ENCODE results near the gene NCK1. TPM values are rescaled to one million over a fixed set of nuclear protein-coding genes. Genes with fewer than 3 reads are reported as not detected.

The NCK1 gene
- polyA plus RNA-seq, 3 donors: 14.5 to 37.9 (median 32.1) TPM

DNA sequence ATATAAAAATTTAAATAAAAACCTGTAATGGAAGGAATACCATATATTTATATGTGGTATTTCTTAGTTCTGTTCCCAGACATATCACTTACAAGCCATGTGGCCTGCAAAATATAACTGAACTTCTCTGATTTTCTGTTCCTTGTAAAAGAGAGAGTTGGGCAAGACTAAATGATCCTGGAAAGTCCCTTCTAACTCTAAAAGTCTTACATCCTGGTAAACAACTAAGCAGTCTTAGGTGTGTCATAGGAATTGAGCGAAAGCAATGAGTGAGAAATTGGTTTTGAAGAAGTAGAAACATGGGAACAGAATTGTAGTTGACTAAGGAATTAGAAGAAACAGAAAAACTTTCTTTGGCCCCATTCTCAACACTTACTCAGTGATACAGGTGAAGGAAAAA, 70.5 kb downstream of the NCK1 start:
- 70 to 94% (median 78%) methylated on average over 1 of the region's 1 CpG for WGBS, 3 donors

DNA sequence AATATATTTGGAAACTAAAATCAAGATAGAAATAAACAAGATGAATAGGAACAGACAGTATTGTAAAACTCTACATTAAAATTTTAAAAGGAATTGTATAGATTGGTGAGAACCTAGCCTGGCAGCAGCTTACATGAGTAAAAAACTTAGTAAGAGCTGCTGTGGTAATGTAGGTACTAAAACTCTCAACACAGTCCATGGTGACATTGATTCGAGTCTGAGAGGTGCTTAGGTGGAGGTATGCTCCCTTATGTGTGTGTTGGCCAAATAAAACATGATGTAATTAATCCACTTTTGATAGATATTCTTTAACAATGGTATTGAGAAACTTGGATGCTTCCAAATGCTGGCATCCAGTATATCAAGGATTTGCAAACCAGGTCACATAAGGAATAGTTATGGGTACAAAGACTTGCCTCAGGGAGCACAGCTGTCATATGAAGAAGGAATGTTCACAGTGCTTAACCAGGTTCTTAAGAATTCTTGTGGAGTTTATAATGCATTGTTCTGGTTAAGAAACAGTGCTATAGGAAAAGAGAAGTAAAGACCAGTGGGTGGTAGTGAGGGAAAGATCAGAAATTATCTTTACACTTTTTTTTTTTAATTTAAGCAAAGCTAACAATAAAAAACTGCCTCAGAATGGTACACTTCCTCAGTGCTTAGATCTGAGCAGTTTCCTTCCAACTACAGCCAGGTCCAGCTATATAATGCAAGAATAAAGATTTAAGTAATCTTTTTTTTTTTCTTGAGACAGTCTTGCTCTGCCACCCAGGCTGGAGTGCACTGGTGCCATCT, 71.2 kb downstream of the NCK1 start:
- WGBS, 3 donors: 66 to 79% (median 73%) methylated on average over 1 of the region's 1 CpG
- no peak overlapping the region for H3K27ac ChIP-seq (ENCODE audit: low read depth, low read length)

More for the DNA sequence above, 70.5 kb downstream of the NCK1 start:
- H3K27ac ChIP-seq (ENCODE audit: low read depth, low read length): no peak overlapping the region

DNA sequence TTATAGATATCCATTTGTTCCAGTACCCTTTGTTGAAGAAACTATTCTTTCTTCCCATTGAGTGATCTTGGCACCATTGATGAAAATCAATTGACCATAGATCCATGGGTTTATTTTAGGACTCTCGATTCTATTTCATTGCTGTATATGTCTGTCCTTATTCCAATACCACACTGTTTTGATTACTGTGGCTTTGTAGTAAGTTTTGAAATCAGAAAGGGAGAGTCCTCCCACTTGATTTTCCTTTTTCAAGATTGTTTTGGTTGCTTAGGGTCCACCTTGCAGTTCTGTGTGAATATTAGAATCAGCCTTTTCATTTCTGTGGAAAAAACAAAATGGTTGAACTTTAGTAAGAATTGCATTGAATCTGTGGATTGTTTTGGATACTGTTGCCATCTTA, 75.2 kb downstream of the NCK1 start:
- WGBS, 3 donors: 100% methylated on average over 1 of the region's 1 CpG
- no peak overlapping the region for H3K27ac ChIP-seq (ENCODE audit: low read depth, low read length)

DNA sequence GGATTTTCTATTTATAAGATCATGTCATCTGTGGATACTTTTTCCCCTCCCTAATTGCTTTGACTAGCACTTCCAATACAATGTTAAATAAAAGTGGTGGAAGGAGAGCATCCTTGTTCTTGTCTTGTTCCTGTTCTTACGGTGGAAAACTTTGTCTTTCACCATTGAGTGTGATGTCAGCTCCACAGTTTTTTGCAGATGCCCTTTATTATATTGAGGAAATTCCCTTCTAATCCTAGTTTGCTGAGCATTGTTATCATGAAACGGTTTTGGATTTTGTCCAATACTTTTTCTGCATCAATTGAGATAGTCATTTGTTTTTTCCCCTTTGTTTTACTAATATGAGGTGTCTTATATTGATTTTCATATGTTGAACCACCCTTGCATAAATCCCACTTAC, 75.8 kb downstream of the NCK1 start:
- H3K27ac ChIP-seq (ENCODE audit: low read depth, low read length): no peak overlapping the region

DNA sequence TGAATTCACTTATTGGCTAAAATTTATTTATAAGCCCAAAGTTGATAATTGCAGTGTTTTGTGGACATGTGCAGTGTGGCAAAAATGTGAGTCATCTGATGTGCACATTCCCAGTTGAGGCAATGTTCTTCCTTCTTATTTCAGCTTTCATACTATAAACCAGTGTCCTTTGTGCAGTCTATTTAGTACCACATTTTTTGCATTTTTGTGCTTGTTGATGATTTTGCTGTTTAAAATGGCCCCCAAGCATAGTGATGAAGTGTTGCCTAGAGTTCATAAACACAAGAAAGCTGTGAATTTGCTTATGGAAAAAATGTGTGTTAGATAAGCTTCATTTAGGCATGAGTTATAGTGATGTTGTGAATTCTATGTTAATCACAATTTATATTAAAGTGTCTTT, 76.3 kb downstream of the NCK1 start:
- H3K27ac ChIP-seq (ENCODE audit: low read depth, low read length): no peak overlapping the region

More for the DNA sequence above, 75.8 kb downstream of the NCK1 start:
- WGBS, 3 donors: 40 to 68% (median 44%) methylated on average over 2 of the region's 2 CpGs

DNA sequence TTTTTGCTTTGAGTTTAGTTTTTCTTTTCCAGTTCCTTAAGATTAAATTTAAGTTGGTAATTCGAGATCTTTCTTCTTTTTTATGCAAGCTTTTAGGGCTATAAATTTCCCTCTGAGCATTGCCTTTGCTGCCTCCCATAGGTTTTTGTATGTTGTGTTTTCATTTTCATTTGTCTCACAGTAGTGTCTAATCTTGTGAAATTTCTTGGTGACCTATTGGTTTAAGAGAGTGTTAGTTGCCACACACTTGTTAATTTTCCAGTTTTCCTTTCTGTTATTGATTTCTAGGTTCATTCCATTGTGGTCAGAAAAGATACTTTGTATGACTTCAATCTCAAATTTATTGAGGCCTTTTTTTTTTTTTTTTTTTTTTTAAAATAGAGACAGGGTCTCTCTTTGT, 77.5 kb downstream of the NCK1 start:
- WGBS, 3 donors: 79 to 88% (median 86%) methylated on average over 1 of the region's 1 CpG
- no peak overlapping the region for H3K27ac ChIP-seq (ENCODE audit: low read depth, low read length)

DNA sequence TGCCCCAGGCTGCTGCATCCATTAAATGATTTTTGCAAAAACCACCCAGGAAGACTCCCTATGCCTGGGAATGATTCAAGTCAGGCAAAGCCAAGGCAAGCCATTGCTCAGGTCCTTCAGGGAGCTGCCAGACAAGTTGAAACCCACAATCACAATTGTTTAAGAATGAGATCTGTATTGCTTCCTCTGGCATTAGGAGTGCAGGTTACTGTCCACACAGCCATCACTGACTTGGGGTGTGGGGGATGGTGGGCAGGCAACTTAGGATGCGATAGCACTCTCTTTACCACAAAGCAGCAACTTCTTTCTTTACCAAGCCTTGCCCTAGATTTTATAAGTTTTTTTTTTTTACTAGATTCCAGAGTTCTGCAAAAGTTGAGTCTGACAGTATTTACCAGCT, 80.8 kb downstream of the NCK1 start:
- no peak overlapping the region for H3K27ac ChIP-seq (ENCODE audit: low read depth, low read length)

DNA sequence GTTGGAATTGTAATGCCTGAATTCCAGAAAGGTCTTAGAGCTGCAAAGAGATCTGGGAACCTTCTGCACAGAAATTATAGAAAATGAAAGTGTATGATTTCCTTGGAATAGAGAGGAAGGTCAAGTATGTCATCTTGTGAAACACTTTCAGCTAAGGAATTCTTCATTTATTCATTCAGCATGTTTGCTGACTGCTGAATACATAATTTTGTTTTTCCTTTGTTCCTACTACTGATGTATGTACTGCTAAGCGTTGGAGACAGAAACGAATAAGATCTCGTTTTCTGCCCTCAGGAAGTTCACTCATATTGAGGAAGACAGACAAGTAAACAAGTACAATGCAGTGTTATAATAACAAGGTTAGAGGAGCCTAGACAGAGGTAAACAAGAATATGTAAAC, 81.4 kb downstream of the NCK1 start:
- WGBS, 3 donors: 57 to 85% (median 61%) methylated on average over 3 of the region's 3 CpGs
- H3K27ac ChIP-seq (ENCODE audit: low read depth, low read length): no peak overlapping the region

More for the DNA sequence above, 80.8 kb downstream of the NCK1 start:
- 54 to 96% (median 58%) methylated on average over 1 of the region's 1 CpG for WGBS, 3 donors

DNA sequence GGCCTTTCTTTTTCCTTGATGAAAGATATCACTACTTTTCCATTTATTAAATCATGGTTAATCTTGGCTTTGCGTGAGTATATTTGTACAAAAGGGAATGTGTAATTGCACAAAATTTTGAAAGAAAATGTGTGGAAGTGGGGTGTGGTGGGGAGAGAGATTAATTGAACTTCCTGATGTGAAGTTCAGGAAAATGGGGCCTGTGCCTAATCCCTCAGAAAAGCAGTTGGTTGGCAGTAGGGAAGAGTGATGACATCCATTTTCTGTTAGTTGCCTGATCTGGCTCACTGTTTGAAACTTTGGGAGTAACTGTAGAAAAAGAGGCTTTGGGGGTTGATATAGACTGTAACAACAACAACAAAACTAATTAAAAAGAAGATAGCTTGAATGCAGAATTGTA, 85.0 kb downstream of the NCK1 start:
- H3K27ac ChIP-seq (ENCODE audit: low read depth, low read length): no peak overlapping the region
- 69 to 90% (median 89%) methylated on average over 1 of the region's 1 CpG for WGBS, 3 donors

DNA sequence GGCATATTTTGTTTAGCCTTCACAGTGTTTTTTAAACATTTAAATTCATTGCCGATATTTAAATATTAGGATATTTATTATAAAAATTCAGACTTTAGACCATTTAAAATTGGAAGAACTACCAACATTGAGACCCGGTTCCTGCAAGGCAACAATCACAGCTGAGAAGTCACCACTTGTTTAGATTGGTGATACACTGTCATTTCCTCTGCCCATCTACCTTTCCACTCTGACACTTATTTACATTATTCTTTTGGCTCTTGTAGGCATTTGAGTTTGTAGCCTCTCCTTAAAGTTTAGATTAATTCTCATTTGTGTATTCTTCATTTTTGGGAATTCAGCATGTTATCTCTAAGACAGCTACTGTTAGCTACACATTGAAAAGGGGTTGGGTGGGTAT, 85.5 kb downstream of the NCK1 start:
- H3K27ac ChIP-seq (ENCODE audit: low read depth, low read length): no peak overlapping the region
- whole genome bisulfite sequencing, 3 donors: 47 to 50% (median 47%) methylated on average over 2 of the region's 2 CpGs

DNA sequence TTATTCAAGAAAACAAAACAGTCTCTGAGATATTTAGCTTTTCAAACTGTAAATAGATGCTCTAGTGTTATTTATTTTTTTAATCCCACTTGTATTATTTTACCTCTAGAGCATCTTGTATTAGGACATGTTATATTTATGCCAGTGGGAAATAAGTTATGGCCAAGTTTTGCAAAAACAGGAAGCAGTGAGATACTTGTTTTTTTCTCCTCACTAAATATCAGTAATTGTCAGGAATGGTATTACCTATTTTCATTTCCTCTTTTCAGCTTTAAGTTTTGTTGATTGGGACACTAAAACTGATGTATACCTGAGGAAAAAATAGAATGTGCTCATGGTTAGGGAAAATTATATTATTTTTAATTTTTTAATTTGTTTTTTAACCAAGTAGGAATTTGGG, 87.1 kb downstream of the NCK1 start:
- H3K27ac ChIP-seq (ENCODE audit: low read depth, low read length): no peak overlapping the region

DNA sequence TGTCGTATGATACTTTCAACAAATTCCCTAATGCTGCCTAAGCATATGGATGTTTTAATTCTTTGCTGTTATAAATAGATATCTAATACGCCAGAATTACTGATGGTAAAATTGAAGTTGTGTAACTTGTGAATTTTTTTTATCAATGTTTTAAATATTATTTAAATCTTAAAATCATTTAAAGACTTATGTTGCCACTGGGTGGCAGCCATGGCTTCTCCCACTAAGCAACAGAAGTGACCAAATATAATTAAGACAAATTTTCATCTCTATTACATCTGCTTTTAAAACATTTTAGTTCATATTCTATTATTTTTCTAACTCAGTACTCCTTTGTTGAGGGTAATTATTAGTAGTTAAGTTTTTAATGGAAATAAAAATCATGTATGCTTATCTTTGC, 87.7 kb downstream of the NCK1 start:
- no peak overlapping the region for H3K27ac ChIP-seq (ENCODE audit: low read depth, low read length)
- 84 to 93% (median 93%) methylated on average over 2 of the region's 2 CpGs for WGBS, 3 donors

DNA sequence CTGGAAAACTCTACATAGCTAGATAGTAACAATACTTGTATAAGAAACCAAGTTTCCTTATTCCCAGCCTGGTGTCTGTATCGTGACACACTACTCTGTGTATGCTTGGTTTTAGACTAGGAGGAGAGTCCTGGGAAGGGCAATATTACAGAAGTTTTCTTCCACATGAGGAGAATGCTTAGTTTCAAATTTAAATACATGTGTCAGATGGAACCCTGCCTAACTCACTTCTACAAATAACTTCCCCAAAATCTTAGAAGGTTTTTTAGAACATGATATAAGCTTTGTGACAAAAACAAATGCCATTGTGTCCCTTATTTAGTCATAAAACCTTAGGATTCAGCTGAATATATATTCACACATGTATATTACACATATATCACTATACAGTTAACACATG, 88.6 kb downstream of the NCK1 start:
- WGBS, 3 donors: 53 to 97% (median 73%) methylated on average over 1 of the region's 1 CpG
- H3K27ac ChIP-seq (ENCODE audit: low read depth, low read length): no peak overlapping the region

DNA sequence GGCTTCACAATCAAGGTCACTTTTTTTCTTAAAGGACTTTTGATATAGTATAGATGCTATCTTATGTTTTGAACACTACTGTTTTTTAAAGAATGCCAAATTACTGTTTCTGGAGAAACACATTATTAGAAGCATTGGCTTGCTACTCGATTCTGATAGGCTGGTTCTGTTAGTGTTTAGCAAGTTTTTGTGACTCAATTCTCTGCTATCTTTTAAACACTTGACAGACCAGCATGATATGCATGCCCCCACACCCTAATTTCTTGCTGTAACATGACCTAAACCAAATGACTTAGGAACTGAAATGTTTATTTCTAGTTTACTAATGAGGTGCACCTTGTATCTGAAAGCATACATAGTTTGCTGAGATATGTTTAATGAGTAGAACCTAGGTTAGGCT, 90.3 kb downstream of the NCK1 start:
- H3K27ac ChIP-seq (ENCODE audit: low read depth, low read length): no peak overlapping the region
- 62 to 79% (median 72%) methylated on average over 1 of the region's 1 CpG for WGBS, 3 donors

DNA sequence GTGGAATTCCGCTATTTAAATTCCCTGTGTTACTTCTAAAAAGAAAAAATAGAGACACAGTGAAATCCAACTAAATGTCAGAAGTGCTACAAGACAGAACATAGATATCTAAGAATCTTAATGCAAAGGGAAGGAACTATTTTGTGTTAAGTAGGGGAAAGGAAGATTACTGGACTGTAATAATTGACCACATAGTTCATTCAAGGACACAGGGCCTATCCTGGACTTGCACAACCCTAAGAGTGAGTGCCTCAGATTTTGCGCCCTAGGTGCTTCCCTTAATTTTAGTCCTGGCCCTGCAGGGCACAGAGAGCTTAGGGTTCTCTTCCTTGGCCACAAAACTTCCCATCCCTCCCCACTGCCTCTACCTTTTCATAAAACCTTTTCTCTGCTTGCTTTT, 92.2 kb downstream of the NCK1 start:
- 78 to 98% (median 93%) methylated on average over 2 of the region's 2 CpGs for WGBS, 3 donors
- no peak overlapping the region for H3K27ac ChIP-seq (ENCODE audit: low read depth, low read length)

DNA sequence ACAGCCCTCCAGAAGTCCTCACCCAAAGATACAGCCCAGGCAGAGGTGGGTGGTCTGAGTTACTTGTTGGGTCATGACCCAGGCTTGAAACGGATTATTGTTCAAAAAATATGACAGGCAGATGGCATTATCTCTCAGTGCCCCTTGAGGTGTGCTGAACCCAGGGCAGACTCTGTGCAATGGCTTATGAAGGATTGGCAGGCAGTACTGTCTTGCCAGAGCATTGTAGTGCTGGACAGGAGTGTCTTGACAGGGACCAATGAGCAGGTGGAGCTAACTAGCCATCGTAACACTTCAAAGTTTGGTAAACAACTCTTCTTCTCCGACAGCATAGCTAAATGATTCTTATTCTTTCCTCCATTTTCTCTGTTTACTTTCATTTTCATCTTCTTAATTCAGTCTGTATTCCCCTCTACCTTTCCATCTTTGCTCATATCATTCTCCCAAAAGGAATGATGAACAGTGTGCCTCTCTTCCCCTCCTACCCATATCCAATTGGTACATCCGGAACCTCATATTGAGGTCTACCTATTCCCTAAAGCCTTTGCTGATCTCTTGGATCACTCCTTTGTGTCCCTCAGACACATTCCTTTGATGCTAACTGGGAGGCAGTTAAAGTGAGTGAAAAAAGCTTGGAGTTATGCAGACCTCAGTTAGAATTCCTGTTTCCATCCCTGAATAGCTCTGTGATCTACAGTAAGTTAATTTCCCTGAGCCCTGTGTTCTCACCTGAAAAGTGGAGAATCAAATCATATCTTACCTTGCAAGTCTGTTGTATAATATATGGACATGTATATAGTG, 93.2 kb downstream of the NCK1 start:
- WGBS, 3 donors: 86 to 89% (median 89%) methylated on average over 4 of the region's 4 CpGs
- H3K27ac ChIP-seq (ENCODE audit: low read depth, low read length): no peak overlapping the region

DNA sequence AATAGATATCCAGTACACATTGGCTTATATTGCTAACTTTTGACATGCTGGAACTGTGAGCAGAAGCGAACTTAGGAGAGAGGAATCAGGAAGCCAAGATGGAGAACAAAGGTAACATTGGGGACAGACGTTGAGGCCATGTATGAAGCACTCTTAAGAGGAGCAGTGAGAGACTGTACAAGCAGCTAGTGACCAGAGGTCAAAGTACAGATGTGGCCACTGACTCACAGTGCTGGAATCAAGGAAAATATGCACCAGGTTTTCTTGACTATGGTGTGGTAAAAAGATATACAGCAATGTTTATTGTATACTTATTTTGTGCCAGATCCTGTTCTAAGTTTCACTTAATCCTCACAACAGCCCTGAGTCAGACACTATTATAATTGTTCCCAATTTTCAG, 93.8 kb downstream of the NCK1 start:
- WGBS, 3 donors: 51 to 73% (median 68%) methylated on average over 2 of the region's 2 CpGs
- H3K27ac ChIP-seq (ENCODE audit: low read depth, low read length): no peak overlapping the region

DNA sequence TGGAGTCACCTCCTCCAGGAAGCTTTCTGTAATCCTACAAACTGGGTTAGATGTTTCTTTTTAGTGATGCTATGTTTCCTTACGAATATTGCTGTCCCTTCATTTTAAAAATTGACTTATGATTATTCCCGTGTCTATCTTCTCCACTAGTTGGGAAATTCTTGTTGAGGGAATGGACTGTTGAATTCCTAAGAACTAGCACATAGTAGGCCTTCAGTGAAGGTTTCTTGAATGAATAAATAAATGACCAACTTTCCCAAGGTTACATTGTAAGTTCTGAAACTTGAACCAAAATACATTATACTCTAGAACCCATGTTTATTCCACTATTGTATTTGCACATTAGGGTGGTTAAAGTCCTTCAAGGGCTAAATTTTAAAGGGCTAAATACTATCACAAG, 95.0 kb downstream of the NCK1 start:
- H3K27ac ChIP-seq (ENCODE audit: low read depth, low read length): no peak overlapping the region
- 94 to 99% (median 99%) methylated on average over 2 of the region's 2 CpGs for WGBS, 3 donors

DNA sequence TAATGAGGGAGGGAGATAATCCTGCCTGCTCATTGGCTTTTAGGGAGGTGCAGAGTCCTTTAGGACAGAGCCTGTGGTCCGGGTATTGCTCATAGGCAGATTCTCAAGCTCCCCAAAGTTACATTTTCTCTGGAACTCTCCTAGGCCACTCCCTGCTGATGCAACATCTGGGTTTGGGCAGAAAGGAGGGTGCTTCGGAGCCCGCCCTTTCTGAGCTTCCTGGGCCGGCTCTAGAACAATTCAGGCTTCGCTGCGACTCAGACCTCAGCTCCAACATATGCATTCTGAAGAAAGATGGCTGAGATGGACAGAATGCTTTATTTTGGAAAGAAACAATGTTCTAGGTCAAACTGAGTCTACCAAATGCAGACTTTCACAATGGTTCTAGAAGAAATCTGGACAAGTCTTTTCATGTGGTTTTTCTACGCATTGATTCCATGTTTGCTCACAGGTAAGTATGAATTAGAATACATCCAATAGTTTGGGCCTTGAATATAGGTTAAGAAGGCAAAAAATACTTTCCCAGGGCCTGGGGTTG, 95.8 kb downstream of the NCK1 start, which contains the start of gene IL20RB:
Gene IL20RB, plus strand, starts transcription at position 233 of the 538 bp plus-strand sequence. Its CDS starts 131 bp downstream, at position 364.
- no peak within 1 kb of the TSS for H3K27ac ChIP-seq (ENCODE audit: low read depth, low read length)
- 77 to 94% (median 82%) methylated on average over 7 of the region's 7 CpGs for WGBS, 3 donors
